KOPT-K1 (cell line): ENCODE data around the gene SEC61G.

Experiments used
- H3K27ac ChIP-seq: fragments of 200-600 bp; sonication (generic); 2 replicates; pipeline ENCODE4 v1.5.1; 2016; ENCODE audit warnings: antibody characterized with exemption, mild to moderate bottlenecking, low read depth, low read length; ENCODE audit not compliant: poor library complexity, severe bottlenecking
- H3K36me3 ChIP-seq: fragments of 200-600 bp; sonication (generic); 2 replicates; pipeline ENCODE4 v1.5.1; 2017; ENCODE audit warnings: antibody characterized with exemption, mild to moderate bottlenecking, low read length, moderate library complexity; ENCODE audit not compliant: insufficient read depth
- H3K9me3 ChIP-seq: fragments of 200-600 bp; sonication (generic); 2 replicates; pipeline ENCODE4 v1.5.1; 2017; ENCODE audit warnings: antibody characterized with exemption, low read length, mild to moderate bottlenecking; ENCODE audit not compliant: insufficient read depth, poor library complexity, severe bottlenecking

The SEC61G gene

DNA sequence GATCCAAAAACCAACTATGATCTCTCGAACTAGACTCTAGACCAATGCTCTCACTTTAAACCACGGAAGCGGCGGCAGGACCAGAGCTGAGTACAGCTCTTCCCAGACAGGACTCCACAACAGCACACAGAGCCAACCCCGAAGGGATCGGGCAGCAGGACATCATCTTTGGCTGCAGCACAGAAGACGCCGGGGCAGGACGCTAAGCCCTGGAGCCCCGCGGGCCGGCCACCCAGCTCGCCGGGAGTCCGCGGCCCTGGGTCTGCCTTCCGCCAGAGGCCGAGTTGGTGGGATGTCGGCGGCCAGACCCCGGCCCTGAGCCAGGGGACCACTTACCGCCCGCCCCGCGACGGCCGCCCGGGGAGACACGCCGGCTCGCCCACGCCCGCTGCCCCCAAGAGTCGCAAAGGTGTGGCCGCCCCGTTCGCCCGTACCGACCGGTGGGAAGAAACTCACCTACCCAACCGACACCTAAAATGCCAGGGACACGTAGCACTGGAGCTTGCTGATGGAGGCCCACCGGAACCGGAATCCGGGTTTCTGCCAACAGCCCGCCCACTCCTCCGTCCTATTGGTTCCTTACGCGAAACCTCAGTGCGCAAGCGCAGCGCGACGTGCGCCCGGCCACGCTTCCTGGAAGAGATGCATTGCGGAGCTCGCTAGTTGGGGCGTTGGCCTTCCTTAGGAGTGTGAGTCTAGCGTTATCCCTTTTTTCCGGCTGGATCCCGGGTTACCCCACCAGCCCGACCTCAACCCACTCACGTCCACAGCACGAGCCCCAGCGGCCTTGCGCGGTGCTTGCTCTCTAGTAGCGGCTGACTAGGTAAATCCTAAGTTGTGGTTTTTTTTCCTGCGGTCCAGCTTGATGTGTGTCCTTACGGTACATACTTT is at the start of gene SEC61G:
Gene SEC61G, minus strand, starts transcription at position 510 of the 891 bp plus-strand sequence. CDS start 1,623 bp downstream, outside the sequence.
- Histone ChIP-seq H3K27ac (peak within 1 kb of the TSS; percentile 76), H3K9me3 (no peaks in the 10 kb centered on the region), H3K36me3 (peaks cover 26% of the 10 kb centered on the region)

- Histone ChIP-seq H3K9me3 (no peaks in the 10 kb centered on the region), H3K36me3 (no peaks in the 10 kb centered on the region), H3K27ac (no peak overlapping the region)
Observed at GRCh38 chr7:54802841-54803240, 43.8 kb upstream of the SEC61G start.

DNA sequence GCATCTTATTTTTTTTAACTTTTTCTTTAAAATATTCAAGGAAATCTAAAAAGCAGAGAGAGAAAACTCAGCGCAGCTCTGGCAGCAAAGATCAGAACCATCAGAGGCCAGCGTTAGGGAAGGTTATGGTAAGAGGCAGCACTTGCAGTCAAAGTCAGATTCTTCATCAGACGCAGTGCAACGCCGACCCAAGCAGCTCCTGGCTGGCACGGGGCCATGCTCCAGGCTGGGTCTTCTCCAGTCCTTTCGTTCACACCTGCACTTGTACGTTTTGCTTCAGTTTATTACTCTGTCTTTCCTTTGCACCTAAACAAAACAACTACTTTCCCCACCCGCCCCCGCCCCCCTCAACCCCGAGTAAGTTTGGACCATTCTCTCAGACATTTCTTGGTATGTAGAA is 43.1 kb upstream of the SEC61G start:
- Histone ChIP-seq H3K27ac (no peak overlapping the region), H3K9me3 (no peaks in the 10 kb centered on the region), H3K36me3 (no peaks in the 10 kb centered on the region)

DNA sequence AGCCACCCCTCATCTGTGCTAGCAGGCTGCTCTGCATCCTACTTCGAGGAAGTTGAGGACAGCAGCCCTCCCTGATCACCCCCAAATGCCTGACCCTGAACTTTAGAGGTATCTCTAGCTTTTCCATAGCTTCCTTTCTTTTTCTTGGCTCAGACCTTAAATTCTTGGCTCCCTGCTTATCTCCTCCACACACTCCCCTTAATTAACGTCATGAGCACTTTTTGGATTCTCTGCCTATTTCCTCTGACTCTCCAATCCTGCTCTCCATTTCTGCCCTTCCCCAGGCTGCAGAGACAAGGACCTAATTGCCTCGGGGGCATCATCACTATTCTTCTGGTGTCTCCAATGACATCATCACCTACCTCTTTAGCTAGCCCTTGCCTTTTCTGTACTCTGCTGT is 40.8 kb upstream of the SEC61G start:
- H3K36me3 ChIP-seq: no peaks in the 10 kb centered on the region
- H3K9me3 ChIP-seq: no peaks in the 10 kb centered on the region
- no peak overlapping the region for H3K27ac ChIP-seq

DNA sequence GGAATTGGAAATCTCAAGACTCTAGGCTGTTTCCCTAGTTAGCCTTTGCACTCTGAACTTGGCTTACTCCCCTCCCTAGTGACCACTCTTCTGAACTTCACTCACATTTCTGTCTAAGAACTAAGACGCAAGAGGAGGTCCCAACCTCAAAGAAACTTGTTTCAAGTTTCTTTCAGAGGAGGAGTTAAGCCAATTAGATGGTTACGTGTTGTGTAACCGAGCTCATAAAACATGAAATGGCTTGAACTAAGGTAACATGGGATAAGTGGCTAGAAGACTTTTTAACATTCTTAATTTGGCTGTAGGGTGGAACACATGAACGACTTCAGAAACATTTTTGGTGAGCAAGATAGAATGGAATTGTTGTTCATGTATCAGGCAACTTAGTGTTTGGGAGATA is 39.5 kb upstream of the SEC61G start:
- no peaks in the 10 kb centered on the region for H3K9me3 ChIP-seq
- H3K27ac ChIP-seq: no peak overlapping the region
- no peaks in the 10 kb centered on the region for H3K36me3 ChIP-seq

DNA sequence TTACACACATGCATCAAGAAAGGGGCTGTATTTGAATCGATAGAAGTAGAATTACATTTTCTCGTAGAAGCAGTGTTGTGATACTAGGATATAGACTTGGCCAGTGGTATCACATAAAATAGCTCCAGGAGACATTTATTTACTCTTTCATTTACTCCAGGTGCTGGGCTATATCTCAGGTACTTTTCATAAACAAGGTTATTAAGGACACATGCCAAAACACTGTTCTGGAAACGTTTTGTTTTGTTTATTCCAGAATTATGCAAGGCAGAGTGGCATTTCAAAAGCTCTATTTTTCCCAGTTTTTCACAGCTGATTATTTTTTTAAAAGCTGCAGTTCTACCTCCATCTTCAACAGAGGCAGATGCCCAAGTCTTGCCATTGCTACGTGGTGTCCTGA is 37.8 kb upstream of the SEC61G start:
- Histone ChIP-seq H3K36me3 (no peaks in the 10 kb centered on the region), H3K9me3 (no peaks in the 10 kb centered on the region), H3K27ac (no peak overlapping the region)

- Histone ChIP-seq H3K9me3 (no peaks in the 10 kb centered on the region), H3K27ac (no peak overlapping the region), H3K36me3 (no peaks in the 10 kb centered on the region)
Observed at GRCh38 chr7:54796150-54796549, 37.1 kb upstream of the SEC61G start.

GRCh38 chr7:54792383-54792782 is 33.4 kb upstream of the SEC61G start:
- Histone ChIP-seq H3K27ac (no peak overlapping the region), H3K36me3 (no peaks in the 10 kb centered on the region), H3K9me3 (no peaks in the 10 kb centered on the region)

GRCh38 chr7:54788664-54789063 is 29.7 kb upstream of the SEC61G start:
- Histone ChIP-seq H3K27ac (no peak overlapping the region), H3K9me3 (no peaks in the 10 kb centered on the region), H3K36me3 (no peaks in the 10 kb centered on the region)

- no peaks in the 10 kb centered on the region for H3K36me3 ChIP-seq
- H3K9me3 ChIP-seq: no peaks in the 10 kb centered on the region
- no peak overlapping the region for H3K27ac ChIP-seq
Observed at GRCh38 chr7:54785261-54785660, 26.2 kb upstream of the SEC61G start.

DNA sequence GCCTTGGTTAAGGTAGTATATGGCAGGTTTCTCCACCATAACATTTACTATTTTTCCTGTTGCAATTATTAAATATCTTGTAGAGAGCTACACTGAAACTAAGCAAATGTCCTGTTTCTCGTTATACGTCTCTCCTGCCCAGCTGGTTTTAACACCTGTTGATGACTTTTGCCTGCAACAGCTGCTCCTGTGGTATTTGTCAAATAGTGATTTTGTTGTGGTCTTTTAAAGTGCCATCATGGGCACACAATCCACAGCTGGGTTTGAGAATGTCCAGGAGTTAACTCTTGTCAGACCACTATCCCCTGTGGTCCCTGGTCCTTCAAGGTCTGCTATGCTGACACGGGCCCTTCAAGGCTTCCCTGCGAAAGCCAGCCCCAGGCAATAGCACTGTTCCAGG is 24.9 kb upstream of the SEC61G start:
- Histone ChIP-seq H3K27ac (no peak overlapping the region), H3K36me3 (no peaks in the 10 kb centered on the region), H3K9me3 (no peaks in the 10 kb centered on the region)

DNA sequence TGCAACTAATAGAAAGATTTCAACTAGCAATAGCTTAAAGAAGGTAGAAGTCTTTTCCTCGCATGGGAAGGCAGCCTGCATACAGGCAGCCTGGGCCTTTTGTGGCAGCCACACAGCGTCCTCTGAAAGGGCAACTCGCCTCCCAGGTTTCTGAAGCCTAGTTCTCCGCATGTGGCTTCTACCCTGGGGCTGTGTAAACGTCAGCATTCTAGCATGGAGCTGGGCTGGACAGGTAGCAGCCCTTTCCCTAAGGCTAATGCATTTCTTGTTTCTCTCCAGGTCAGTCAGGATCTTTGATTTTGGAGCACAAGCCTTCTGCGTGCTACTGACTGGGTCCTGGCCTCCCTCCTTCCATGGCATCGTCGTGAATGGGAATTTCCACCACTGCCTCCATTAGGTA is 23.8 kb upstream of the SEC61G start:
- H3K36me3 ChIP-seq: no peaks in the 10 kb centered on the region
- no peak overlapping the region for H3K27ac ChIP-seq
- H3K9me3 ChIP-seq: peaks cover under 1% of the 10 kb centered on the region

- Histone ChIP-seq H3K36me3 (no peaks in the 10 kb centered on the region), H3K27ac (no peak overlapping the region)
Observed at GRCh38 chr7:54782314-54782713, 23.3 kb upstream of the SEC61G start.

GRCh38 chr7:54781134-54781920 is 22.3 kb upstream of the SEC61G start:
- Histone ChIP-seq H3K36me3 (no peaks in the 10 kb centered on the region), H3K9me3 (peaks cover 14% of the 10 kb centered on the region), H3K27ac (no peak overlapping the region)

More at GRCh38 chr7:54782314-54782713, 23.3 kb upstream of the SEC61G start:
- peaks cover 6% of the 10 kb centered on the region for H3K9me3 ChIP-seq

- H3K36me3 ChIP-seq: no peaks in the 10 kb centered on the region
- peaks cover 22% of the 10 kb centered on the region for H3K9me3 ChIP-seq
- no peak overlapping the region for H3K27ac ChIP-seq
Observed at GRCh38 chr7:54780490-54780889, 21.5 kb upstream of the SEC61G start.
